Posterior vena cava (tissue), 2 donors: ENCODE data around the gene C1orf159. TPM values are rescaled to one million over a fixed set of nuclear protein-coding genes. Genes with fewer than 3 reads are reported as not detected.
"Not testable (repeated sequence)": the region's sequence is repeated elsewhere in the genome, so short reads cannot be mapped to it uniquely, and the experiment has no call there.

Experiments used
- DNase-seq: peaks from one replicate; pipeline ENCODE4 v3.0.0-alpha.2; 2020; ENCODE audit warnings: low spot score
- intact Hi-C, 2 donors: fragments of 100-400 bp; cut with DNase I; formaldehyde crosslinking; loops; one replicate each; pipeline versions ENCODE4 v1.14.1 to v1.14.2; 2022 to 2023
- total RNA-seq, 2 donors: library from RNA; stranded (reverse); fragmentation: NEBNext Ultra II Directional; extraction: Animal tissue kit (Norgen Biotek cat#: 25700); gene quantifications; one replicate each; pipeline ENCODE4 v1.2.1, GENCODE V29; 2021
- donor health status: DM: yes; HTN: yes; CAD: no.
- donor health status: DM: yes; HTN: yes; CAD: no.

The C1orf159 gene
- total RNA-seq, 2 donors from 2014 or later = 6.7 to 7.4 TPM

DNA sequence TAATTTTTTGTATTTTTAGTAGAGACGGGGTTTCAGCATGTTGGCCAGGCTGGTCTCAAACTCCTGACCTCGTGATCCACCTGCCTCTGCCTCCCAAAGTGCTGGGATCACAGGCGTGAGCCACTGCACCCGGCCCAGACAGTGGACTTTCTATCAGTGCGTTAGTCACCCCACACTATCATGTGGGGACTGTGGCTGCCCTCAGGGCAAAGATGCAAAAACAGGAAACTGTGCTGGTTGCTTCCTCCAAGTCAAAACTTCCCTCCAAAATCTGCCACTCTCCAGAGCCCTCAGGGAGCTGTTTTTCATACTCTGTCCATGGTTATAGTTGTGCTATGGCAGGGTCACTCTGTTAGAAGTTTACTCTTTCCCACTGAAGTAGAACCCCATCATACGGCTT lies 11.7 kb downstream of the C1orf159 start:
- intact Hi-C loops = not testable (repeated sequence)
- DNase-seq = peak; percentile 71

DNA sequence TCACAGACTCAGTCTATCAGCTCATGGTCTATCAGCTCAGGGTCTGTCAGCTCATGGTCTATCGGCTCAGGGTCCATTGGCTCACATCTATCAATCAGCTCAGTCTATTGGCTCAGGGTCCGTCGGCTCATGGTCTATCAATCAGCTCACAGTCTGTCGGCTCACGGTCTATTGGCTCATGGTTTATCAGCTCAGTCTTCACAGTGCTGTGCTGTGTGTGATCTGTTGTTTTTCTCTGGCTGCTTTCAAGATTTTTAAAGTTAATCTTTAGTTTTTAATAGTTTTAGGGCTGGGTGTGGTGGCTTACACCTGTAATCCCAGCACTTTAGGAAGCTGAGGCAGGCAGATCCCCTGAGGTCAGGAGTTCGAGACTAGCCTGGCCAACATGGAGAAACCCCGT lies 14.4 kb downstream of the C1orf159 start:
- DNase-seq = peak; percentile 18
- intact Hi-C loops = no loop called here

DNA sequence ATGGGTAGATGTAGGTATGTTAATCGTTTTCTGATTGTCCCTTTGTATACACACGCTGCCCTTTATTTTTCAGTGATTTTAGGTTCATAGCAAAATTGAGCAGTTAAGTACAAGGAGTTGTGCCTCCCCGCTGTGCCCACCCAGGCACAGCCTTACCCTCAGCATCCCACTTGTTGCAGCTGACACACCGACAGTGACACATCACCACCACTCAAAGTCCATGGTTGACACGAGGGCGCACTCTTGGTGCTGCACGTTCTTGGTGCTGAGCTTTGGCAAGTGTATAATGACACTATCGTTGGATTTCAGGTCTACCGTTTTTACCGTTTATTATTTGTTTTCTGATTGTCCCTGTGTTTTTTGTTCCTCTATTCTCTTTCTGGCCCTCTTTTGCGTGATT lies 15.6 kb downstream of the C1orf159 start:
- intact Hi-C loops = no loop called here
- peak; percentile 57 for DNase-seq

DNA sequence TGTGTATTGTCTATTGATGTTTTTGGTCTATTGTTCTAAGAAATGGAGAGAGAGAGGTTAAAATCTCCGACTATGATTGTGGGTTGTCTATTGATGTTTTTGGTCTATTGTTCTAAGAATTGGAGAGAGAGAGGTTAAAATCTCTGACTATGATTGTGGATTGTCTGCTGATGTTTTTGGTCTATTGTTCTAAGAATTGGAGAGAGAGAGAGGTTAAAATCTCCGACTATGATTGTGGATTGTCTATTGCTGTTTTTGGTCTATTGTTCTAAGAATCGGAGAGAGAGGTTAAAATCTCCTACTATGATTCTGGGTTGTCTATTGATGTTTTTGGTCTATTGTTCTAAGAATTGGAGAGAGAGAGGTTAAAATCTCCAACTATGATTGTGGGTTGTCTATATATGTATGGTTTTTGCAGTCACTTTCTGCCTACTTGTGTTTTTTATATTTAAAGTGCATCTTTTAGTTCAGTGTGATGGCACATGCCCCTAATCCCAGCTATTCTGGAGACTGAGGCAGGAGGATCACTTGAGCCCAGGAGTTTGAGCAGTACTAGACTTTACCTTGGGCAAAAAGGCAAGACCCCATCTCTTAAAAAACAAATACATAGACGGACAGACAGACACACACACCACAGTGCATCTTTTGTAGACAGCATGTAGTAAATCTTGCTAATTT lies 16.2 kb downstream of the C1orf159 start:
- intact Hi-C loops = no loop called here
- DNase-seq = peak; percentile 2

DNA sequence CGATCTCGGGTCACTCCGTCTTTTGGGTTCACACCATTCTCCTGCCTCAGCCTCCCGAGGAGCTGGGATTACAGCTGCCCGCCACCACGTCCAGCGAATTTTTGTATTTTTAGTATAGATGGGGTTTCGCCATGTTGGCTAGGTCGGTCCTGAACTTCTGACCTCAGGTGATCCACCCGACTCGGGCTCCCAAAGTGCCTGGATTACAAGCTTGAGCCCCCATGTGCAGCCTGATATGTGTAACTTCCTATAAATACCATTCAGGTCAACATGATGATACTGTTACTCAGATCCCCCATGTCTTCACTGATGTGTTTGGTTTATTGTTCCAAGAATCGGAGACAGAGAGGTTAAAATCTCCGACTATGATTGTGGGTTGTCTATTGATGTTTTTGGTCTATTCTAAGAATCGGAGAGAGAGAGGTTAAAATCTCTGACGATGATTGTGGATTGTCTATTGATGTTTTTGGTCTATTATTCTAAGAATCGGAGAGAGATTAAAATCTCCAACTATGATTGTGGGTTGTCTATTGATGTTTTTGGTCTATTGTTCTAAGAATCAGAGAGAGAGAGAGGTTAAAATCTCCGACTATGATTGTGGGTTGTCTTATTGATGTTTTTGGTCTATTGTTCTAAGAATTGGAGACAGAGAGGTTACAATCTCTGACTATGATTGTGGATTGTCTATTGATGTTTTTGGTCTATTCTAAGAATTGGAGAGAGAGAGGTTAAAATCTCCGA lies 17.0 kb downstream of the C1orf159 start:
- intact Hi-C loops = no loop called here
- DNase-seq = peak; percentile 31

DNA sequence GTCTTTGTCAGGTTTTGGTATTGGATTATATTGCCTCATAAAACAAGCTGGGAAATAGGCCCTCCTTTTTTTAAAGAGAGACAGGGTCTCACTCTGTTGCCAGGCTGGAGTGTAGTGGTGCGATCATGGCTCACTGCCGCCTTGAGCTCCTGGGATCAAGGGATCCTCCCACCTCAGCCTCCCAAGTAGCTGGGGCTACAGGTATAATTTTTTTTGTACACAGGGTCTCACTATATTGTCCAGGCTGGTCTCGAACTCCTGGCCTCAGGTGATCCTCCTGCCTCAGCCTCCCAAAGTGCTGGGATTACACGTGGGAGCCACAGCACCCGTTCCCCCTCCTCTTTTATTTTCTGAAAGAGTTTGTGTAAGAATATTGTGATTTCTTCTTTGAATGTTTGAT lies 19.8 kb downstream of the C1orf159 start:
- intact Hi-C loops = not testable (repeated sequence)
- DNase-seq = peak; percentile 8

DNA sequence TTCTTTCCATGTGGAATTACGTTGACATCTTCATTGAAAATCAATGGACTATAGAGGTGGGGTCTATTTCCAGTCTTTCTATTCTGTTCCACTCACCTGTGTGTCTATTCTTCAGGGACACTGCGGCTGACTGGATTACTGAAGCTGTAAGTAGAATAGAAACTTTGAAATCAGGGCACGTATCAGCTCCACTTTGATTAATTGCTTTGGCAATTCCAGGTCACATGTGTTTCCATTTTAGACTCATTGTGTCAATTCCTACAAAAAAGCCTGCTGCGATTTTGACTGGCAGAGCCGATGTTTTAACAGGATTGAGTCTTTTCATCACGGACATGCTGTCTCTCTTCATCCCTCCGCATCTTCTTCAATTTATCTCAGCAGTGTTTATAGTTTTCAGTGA lies 20.9 kb downstream of the C1orf159 start:
- intact Hi-C loops = no loop called here

DNA sequence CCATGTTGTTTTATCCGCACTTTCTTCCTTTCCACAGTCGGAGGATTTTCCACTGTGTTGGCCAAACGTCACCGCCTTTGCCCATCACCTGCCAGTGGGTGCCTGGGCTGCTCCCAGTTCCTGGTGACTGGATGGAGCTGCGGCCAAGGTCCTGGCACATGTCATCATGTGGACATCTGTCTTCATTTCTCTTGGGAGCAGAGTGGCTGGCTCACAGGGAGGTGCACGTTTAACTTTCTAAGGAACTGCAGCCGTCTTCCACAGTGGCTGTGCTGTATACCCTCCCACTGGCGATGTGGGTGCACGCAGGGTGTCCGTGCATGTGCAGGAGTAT lies 22.3 kb downstream of the C1orf159 start:
- intact Hi-C loops = no loop called here
- DNase-seq = peak; percentile 69

More for the DNA sequence above, 20.9 kb downstream of the C1orf159 start:
- peak; percentile 3 for DNase-seq

DNA sequence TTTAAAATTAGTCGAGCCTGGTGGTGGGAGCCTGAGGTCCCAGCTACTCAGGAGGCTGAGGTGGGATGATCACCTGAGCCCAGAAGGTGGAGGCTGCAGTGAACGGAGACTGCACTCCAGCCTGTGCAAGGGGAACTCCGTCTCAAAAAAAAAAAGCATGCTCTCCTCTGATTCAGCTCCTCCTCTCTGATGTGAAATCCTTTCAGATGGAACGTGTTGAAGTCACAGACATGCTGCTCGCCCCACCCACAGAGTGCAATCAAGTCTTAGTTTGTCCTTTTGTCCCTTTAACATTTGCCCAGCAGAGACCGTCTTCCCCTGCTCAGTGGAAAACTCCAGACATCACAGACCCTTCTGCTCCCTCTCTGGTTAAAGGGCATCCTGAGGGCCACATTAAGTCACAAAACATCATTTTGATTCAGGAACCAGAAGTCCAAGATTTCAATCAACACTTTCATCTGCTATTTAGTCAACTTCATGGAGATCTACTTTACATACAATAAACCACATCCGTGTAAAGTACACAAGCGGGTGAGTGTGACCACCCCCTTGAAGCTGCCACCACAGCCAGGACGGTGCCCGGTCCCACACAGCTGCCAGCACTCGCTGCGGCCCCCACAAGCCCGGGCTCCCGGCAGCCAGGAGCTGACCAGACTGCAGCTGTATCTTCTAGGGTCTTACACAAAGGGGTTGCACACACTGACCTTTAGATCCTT lies 22.8 kb downstream of the C1orf159 start:
- peak; percentile 69 for DNase-seq
- intact Hi-C loops = no loop called here

DNA sequence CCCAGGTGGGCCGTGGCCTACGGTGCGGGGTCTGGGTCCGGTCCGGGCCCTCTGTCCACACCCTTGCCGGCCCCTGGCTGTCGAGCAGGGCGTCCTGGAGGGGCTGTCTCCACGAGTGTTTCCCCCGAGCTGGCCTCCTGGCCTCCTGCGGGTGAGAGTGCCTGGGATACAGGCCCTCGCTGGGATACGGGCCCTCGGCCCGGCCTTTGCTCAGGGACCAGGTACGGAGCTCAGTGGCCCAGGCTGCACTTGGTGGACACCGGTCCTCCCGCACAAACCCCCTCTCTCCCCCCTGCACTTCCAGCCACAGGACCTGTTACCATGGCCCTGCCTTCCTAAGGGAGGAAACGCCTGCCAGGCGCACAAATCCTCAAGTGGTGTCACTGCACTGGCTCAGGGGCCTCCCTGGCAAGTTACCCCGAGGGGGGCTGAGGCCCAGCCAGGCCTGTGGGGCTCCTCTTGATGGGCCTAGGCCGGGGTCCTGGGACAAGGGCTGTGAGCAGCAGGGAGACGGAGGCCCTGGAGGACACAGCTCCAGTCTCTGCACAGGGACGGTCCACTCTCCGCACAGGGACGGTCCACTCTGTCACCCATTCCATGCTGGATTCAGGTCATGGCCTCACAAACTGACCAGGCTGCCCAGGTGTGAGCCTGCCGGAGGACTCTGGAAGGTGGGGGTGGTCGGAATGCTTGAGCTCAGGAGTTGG lies 23.6 kb downstream of the C1orf159 start:
- DNase-seq = peak; percentile 75
- intact Hi-C loops = no loop called here

DNA sequence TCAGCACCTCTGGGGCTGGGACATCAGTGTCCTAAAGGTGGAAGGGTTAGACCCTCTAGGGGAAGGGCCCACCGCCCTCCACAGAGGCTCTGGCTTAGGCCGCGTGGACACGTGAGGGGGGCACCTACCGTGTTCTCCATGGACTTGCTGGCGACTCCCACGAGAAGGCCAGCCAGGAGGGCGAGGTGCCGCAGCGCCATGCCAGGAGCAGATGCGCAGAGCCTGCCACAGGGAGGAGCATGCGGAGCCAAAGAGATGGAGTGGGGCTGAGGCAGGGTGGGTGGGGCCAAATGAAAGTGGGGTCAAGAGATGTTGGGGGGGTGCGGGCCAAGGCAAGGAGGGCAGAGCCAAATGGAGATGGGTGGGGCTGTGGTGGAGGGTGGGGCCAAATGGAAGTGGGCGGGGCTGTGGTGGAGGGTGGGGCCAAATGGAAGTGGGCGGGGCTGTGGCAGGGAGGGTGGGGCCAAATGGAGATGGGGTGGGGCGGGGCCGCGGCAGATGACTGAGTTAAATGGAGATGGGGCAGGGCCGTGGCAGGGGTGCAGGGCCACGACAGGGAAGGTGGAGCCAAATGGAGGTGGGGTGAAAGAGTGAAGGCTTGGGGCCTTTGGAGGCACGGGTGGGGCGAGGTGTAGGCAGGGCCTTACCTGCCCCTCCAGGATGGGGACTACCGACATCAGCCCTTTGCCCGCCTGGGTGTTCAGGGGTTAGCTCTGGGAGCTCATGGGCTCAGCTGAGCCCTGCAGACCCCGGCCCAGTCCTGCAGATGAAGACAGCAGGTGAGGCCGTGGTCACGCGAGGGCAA lies 24.3 kb downstream of the C1orf159 start:
- DNase-seq = no peak
- intact Hi-C loops = no loop called here

DNA sequence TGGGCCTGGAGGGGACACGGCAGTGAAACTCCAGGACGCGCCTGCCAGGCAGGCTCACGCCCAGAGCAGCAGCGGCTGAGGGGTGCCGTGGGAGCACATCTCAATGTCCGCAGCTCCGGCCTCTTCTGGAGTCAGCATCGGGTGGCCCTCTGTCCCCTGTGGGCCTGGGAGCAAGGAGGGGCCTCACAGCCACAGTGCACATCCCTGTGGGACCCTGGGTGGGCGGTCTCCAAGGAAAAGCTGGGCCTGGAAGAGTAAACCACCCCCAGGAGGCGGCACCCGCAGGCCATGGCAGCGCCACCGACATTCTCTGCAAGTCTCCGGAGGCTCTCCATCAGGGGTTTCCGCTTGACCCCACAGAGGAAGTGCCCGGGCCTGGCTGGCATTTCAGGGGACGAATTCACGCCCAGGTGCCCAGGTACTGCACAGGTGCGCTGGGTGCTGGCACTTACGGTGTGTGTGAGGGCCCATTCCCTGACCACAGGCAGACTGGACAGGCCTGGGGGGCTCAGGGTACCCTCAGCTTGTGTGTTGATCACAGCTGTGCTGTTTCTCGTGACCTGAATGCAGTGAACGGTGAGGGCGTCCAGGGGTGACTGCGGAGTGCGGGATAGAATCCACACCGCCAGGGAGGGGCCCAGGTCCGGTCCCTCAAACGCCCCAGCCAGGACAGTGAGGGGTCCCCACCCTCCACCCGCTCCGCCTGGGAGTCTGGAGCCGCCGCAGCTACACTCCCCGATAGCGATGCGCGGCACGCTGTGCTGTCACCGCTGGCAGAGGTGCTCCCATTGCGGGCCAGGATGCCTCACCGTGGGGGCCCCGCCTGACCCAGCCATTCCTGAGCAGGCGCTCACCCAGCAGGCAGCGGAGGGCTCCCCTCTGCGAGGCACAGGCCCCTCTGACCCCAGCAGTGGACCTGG lies 25.2 kb downstream of the C1orf159 start:
- DNase-seq = peak; percentile 79
- intact Hi-C loops = no loop called here

DNA sequence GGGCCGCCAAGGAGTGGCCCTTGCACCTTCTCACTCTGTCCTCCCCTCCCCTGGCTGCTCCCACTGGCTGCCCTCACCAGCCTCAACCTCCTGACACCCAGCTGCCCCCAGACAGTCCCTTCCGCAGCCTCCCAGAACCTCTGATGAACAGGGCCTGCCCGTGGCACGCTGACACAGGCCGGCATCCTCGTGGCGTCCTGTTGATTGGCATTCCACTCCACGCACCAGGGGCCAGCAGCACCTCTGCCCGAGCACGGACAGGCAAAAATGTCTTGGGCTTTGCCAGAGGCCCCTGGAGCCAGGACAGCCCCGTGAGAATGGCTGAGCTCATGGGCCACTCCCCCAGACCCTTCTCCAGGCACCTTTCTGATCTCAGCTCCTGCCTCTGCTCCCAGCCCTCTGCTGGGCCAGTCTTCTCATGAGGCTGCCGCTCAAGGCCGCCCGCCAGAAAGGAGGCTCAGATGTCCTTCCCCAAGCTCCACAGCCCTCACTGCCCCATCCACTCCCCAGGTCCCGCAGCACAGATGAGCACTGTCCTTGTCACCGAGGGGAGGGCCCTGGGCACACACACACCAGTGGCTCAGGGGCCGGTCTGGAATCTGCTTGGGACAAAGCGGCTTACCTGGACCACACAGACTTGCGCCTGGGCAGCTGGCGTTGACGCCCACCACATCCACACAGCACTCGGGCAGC lies 26.0 kb downstream of the C1orf159 start:
- intact Hi-C loops = no loop called here
- DNase-seq = peak; percentile 68

DNA sequence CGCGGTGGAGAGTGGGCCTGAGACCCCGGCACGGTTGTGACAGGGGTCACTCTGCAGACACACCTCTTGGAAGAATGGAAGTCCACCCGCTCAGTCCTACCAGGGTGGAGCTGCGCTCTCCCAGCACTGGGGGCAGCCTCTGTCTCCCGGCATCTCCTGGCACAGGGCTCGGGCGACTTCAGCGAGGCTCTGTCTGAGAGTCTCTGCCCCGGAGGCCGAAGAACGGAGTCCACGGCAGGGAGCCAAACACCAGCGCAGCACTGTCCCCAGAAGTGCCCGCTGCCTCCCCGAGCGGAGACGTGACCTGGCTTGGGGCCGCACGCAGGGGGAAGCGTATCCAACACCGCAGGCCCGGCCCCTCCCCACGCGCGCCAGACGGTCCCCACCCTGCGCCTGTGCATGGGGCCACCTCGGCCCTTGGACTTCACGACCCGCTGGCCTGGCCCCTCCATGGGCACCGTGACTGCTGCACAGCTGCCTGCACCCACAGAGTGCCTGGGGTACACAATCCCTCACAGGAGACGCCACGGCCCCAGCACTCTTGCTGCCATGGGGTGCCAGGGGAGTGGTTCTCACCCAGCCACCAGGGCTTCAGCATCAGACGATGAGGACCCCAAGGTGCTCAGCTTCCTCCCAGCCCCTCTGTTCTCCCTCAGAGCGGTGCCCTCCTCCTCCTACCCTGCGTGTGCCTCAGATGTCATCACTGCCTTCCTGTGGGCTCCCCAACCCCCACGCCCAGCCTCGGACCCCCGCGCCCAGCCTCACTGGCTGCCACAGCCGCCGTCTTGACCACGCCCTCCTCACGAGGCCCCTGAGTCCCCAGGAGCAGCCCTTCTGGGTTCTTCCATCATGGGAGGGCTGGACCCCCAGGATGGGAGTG lies 26.8 kb downstream of the C1orf159 start:
- intact Hi-C loops = no loop called here
- peak; percentile 71 for DNase-seq

DNA sequence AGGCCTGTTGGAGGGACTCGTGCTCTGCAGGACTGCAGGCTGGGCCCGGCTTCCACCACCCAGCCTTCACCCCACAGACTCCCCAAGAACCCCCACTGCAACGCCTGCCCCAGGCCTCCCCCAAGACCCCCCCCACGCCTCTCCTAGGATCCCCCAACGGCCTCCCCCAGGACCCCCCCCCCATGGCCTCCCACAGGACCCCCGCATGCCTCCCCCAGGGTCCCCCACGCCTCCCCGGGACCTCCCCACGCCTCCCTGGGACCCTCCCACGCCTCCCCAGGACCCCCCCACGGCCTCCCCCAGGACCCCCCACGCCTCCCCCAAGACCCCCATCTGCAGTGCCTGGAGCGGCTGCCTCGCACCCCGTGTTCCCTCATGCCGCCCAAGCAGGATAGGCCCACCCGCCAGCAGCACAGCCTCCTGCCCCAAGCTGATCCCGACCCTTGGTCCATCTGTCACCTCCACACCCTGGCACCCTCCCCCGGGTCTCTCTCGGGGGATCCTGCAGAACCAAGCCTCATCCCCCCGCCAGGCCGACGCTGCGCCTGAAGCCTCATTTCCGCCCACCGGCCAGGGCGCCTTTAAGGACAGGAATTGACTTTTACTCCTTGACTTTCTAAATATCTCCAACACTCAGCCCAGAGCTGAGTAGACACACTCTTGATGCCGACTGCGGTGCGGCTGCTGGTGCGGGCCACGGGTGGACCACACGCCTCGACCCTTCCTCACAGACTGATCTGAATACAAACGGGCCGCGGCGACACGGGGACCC lies 27.7 kb downstream of the C1orf159 start:
- DNase-seq = peak; percentile 74
- intact Hi-C loops = no loop called here
